ENCODE measurements around the gene DSCAM.

GRCh38 chr21:40463176-40463575 is 383.8 kb downstream of the DSCAM start:
- TF ChIP-seq SIN3A (IDR thresholded peaks at IDR 0.05; ENCODE audit: borderline replicate concordance, insufficient read depth, low read length): no peak
- no peak for TF ChIP-seq FOXP2 (optimal IDR thresholded peaks at IDR 0.05; ENCODE audit: borderline replicate concordance, extremely low read depth, extremely low read length, insufficient read depth)

Data from PFSK-1 (cell line).